ENCODE data around the gene WDR18.

- TF ChIP-seq CTCF (IDR thresholded peaks at IDR 0.05; ENCODE audit: low read depth, low read length, missing input control) (no peak), RAD21 (IDR thresholded peaks at IDR 0.05) (no peak), ATF3 (IDR thresholded peaks at IDR 0.05) (no peak), YY1 (IDR thresholded peaks at IDR 0.05) (no peak), GABPA (IDR thresholded peaks at IDR 0.05 in 1 of 2, conservative IDR thresholded peaks at IDR 0.05 in 1 of 2) (no peak), EGR1 (IDR thresholded peaks at IDR 0.05; ENCODE audit: low read depth in 2 of 2) (no peak), NR2F2 (IDR thresholded peaks at IDR 0.05) (no peak), ZBTB33 (IDR thresholded peaks at IDR 0.05) (no peak), JUND (IDR thresholded peaks at IDR 0.05) (no peak), TAF1 (conservative IDR thresholded peaks at IDR 0.05) (no peak), REST (IDR thresholded peaks at IDR 0.05) (no peak), RXRA (IDR thresholded peaks at IDR 0.05) (no peak), SP1 (IDR thresholded peaks at IDR 0.05) (no peak), FOXA1 (IDR thresholded peaks at IDR 0.05) (no peak)
Measured at GRCh38 chr19:1025960-1026782, 42.0 kb downstream of the WDR18 start, which contains the start of gene CNN2.
